Lung (tissue), 12 donors: ENCODE measurements around the gene LHX6. TPM values are rescaled to one million over a fixed set of nuclear protein-coding genes. Genes with fewer than 3 reads are reported as not detected.

Source experiments
- ATAC-seq: fragments of 200-7000 bp; cut with Tn5 transposase; one replicate; pipeline ENCODE4 v1.9.1; 2020; ENCODE audit warnings: moderate number of reproducible peaks; ENCODE audit not compliant: insufficient read depth, low FRiP score
- DNase-seq, 3 donors: peaks; one replicate each; pipeline ENCODE4 v3.0.0-alpha.2; 2013 to 2017
- H3K27ac ChIP-seq, 2 donors: one replicate each; pipeline ENCODE4 v1.5.1; 2013; ENCODE audit warnings: mild to moderate bottlenecking in 2 of 2, moderate library complexity in 2 of 2, control low read depth in 1 of 2, inconsistent platforms in 1 of 2, low read depth in 1 of 2, low read length in 1 of 2
- H3K27me3 ChIP-seq, 3 donors: one replicate each; pipeline ENCODE4 v1.5.1; 2013; ENCODE audit warnings: low read length in 2 of 3; ENCODE audit not compliant: control insufficient read depth in 3 of 3, insufficient read depth in 3 of 3
- H3K36me3 ChIP-seq, 4 donors: one replicate each; pipeline ENCODE4 v1.5.1; 2013; ENCODE audit warnings: low read length in 4 of 4, mild to moderate bottlenecking in 1 of 4, moderate library complexity in 1 of 4; ENCODE audit not compliant: control insufficient read depth in 4 of 4, insufficient read depth in 4 of 4
- H3K4me1 ChIP-seq, 5 donors: one replicate each; pipeline ENCODE4 v1.5.1; 2013; ENCODE audit warnings: low read length in 5 of 5, mild to moderate bottlenecking in 2 of 5, moderate library complexity in 1 of 5; ENCODE audit not compliant: control insufficient read depth in 5 of 5, insufficient read depth in 5 of 5
- H3K4me3 ChIP-seq: one replicate; pipeline ENCODE4 v1.5.1; 2013; ENCODE audit warnings: mild to moderate bottlenecking, control low read depth, moderate library complexity
- H3K9ac ChIP-seq, 2 donors: one replicate each; pipeline ENCODE4 v1.5.1; 2013; ENCODE audit warnings: low read length in 2 of 2, control low read depth in 1 of 2; ENCODE audit not compliant: insufficient read depth in 1 of 2
- H3K9me3 ChIP-seq, 4 donors: one replicate each; pipeline ENCODE4 v1.5.1; 2013; ENCODE audit warnings: low read length in 3 of 4, mild to moderate bottlenecking in 1 of 4, moderate library complexity in 1 of 4; ENCODE audit not compliant: control insufficient read depth in 4 of 4, insufficient read depth in 3 of 4
- WGBS, 2 donors: extraction: QIAGEN DNeasy Blood & Tissue Kit; methylation state at CpG; one replicate each; pipeline ENCODE4 v1.1.7; 2013; 5-methylcytosine and 5-hydroxymethylcytosine counted together
- polyA plus RNA-seq, 2 donors: library from polyadenylated mRNA; stranded (reverse); fragments of 200-250 nt; gene quantifications; one replicate each; pipeline ENCODE4 v1.2.1, GENCODE V29; 2013
- total RNA-seq, 2 donors: library from RNA; depleted of rRNA in 1 of 2; stranded (reverse); fragments of >200 nt in 1 of 2; gene quantifications; one replicate each; pipeline ENCODE4 v1.2.1, GENCODE V29; 2014 to 2021
- TF ChIP-seq, protein P1 (sequence below): IDR thresholded peaks from 2 replicates; pipeline ENCODE4 v1.5.1; 2012; ENCODE audit warnings: mild to moderate bottlenecking; ENCODE audit errors: control extremely low read depth, extremely low read depth
- donor health status: control.
- donor health status: control.
- donor health status: Bipolar disorder and iron deficiency.
- donor health status: healthy.
- donor health status: DM: yes; HTN: yes; CAD: no.

The LHX6 gene
- total and polyA plus RNA-seq, 4 donors: 3.2 to 11.3 (median 4.3) TPM

DNA sequence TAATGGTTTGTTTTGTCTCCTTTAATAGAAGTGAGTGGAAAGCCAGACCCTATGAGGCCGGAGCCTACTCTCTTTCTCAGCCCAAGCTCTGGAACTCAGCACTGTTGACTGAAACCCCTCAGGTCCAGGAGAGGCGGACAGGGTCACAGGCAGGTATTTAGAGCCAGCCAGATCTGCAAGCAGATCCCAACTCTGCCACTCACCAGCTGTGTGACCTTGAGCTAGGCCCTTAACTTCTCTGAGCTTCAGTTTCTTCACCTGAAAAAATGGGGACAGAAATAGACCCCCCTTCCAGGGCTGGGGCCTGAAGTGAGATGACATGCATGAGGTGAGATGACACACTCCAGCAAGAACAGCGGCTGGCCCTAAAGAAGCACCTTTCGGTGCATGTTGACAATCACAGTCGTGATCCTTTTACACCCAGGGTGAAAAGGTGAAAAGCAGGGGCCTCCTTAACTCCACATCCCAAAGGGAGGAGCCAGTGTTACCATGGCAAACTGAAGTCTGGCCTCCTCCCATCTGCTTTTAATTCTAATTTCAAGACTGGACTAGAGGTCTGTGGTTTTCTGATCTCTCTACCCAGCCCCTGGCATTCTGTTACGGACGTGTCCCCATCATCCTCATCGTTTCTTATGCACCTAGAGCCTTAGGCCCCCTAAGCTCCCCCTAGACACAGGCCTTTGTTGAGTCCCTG lies 41.8 kb downstream of the LHX6 start:
- Histone ChIP-seq H3K4me1 (peaks cover 0 to 7% (median 0%) of the 10 kb centered on the region in 5 donors), H3K9me3 (no peaks in the 10 kb centered on the region), H3K27ac (no peak overlapping the region), H3K9ac (no peak overlapping the region), H3K36me3 (no peaks in the 10 kb centered on the region), H3K27me3 (peaks cover 0 to 11% (median 3%) of the 10 kb centered on the region in 3 donors), H3K4me3 (no peak overlapping the region)
- TF ChIP-seq, protein P1, sequence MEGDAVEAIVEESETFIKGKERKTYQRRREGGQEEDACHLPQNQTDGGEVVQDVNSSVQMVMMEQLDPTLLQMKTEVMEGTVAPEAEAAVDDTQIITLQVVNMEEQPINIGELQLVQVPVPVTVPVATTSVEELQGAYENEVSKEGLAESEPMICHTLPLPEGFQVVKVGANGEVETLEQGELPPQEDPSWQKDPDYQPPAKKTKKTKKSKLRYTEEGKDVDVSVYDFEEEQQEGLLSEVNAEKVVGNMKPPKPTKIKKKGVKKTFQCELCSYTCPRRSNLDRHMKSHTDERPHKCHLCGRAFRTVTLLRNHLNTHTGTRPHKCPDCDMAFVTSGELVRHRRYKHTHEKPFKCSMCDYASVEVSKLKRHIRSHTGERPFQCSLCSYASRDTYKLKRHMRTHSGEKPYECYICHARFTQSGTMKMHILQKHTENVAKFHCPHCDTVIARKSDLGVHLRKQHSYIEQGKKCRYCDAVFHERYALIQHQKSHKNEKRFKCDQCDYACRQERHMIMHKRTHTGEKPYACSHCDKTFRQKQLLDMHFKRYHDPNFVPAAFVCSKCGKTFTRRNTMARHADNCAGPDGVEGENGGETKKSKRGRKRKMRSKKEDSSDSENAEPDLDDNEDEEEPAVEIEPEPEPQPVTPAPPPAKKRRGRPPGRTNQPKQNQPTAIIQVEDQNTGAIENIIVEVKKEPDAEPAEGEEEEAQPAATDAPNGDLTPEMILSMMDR: no peak
- WGBS, 2 donors: 93 to 94% methylated on average over 8 of the region's 8 CpGs
- ATAC-seq: no peak
- no peak for DNase-seq

DNA sequence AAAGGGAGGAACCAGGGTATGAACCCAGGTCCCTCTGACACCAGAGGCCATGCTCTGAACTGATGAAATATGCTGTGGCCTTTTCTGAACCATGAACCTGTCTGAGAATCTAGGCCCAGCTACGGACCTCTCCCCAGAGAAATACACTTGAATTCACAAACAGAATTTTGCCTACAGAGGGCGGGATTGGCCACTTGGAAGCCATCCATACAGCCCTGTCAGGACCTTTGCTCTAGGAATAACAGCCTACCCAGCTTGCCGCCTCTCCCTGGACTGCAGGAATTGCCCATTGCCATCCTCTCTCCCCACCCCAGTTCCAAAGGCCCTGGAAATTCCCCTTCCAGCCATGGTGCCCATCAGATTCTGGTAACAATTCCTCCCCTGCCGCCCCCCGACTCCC lies 42.5 kb downstream of the LHX6 start:
- DNase-seq (no peak), ATAC-seq (no peak)
- no peaks in the 10 kb centered on the region for H3K36me3 ChIP-seq
- TF ChIP-seq, protein P1: no peak
- H3K27me3 ChIP-seq: peaks cover 0 to 11% (median 3%) of the 10 kb centered on the region in 3 donors
- WGBS, 2 donors: 87 to 92% methylated on average over 5 of the region's 5 CpGs
- H3K4me3 ChIP-seq: no peak overlapping the region
- no peaks in the 10 kb centered on the region for H3K9me3 ChIP-seq
- H3K4me1 ChIP-seq: peaks cover 0 to 1% (median 0%) of the 10 kb centered on the region in 5 donors
- H3K9ac ChIP-seq: no peak overlapping the region
- H3K27ac ChIP-seq: no peak overlapping the region

DNA sequence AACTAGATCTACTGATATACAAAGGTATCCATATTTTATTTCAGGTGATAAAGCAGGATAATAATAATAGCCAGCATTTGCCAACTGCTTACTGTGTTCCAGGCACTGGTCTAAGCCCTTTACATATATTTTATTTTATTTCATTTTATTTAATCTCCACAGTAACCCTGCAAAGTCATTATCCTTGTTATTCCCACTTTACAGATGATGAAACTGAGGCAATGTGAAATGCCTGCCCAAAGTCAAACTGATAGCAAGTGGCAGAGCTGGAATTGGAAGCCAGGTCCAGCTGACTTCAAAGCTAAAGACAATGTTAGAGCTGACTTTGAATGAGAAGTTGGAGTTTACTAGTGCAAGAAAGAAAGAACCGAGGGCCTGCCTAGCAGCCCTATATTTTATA lies 44.2 kb downstream of the LHX6 start:
- TF ChIP-seq, protein P1: no peak
- 86 to 100% methylated on average over 1 of the region's 1 CpG for WGBS, 2 donors

More for the DNA sequence above, 44.2 kb downstream of the LHX6 start:
- Histone ChIP-seq H3K36me3 (no peaks in the 10 kb centered on the region), H3K9ac (no peak overlapping the region), H3K4me1 (no peaks in the 10 kb centered on the region), H3K27me3 (peaks cover 0 to 11% (median 3%) of the 10 kb centered on the region in 3 donors), H3K27ac (no peak overlapping the region), H3K9me3 (no peaks in the 10 kb centered on the region), H3K4me3 (no peak overlapping the region)
- no peak for ATAC-seq
- no peak for DNase-seq
